HG02642 (cell line): Measurements from ENCODE around the gene KIAA1614.
A peak's percentile ranks its signal among the peaks of the same experiment; 100 is the strongest.

Experiments used
- ATAC-seq: cut with Tn5 transposase; IDR thresholded peaks from one replicate; pipeline ENCODE4 v1.9.1; 2021; ENCODE audit warnings: mild to moderate bottlenecking; ENCODE audit not compliant: unreplicated experiment, poor library complexity

The KIAA1614 gene

DNA sequence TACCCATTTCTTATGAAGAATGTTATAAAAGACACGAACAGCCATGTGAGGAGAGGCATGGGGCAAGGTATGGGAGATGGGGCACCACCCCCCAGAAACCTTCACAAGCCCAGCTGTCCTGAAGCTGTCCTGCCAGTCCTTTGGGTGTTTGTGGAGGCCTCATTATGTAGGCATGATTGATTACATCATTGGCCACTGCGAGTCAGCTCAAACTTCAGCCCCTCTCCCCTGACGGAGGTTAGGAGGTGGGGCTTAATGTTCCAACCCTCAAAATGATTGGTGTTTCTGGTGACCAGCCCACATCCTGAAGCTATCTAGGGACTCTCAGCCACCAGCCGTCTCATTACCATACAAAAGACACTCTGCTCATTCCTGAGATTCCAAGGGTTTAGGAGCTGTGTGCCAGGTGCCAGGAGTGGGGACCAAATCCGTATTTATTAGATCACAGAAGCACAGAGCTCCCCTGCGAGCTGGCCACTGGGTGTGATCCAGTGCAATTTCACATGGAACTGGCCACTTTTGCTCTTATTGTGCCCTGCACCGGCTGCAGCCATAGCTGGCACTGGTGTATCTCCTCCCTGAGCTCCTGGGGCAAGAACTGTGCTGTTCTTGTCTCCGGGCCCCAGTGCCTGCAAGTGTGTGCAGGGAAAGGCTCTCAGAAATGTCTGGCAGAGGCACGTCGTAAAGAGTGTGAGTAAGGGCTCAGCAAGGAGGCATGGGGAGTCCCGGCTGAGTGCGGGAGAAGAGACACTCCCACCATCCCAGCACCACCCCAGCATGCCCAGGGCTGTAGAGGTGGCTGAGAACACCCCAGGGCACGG is 10.5 kb downstream of the KIAA1614 start:
- no peak for ATAC-seq

GRCh38 chr1:180923887-180924286 is 11.2 kb downstream of the KIAA1614 start:
- ATAC-seq: no peak

GRCh38 chr1:180924939-180925338 is 12.2 kb downstream of the KIAA1614 start:
- no peak for ATAC-seq

- no peak for ATAC-seq
These were observed 12.9 kb downstream of the KIAA1614 start for GRCh38 chr1:180925471-180926051.

DNA sequence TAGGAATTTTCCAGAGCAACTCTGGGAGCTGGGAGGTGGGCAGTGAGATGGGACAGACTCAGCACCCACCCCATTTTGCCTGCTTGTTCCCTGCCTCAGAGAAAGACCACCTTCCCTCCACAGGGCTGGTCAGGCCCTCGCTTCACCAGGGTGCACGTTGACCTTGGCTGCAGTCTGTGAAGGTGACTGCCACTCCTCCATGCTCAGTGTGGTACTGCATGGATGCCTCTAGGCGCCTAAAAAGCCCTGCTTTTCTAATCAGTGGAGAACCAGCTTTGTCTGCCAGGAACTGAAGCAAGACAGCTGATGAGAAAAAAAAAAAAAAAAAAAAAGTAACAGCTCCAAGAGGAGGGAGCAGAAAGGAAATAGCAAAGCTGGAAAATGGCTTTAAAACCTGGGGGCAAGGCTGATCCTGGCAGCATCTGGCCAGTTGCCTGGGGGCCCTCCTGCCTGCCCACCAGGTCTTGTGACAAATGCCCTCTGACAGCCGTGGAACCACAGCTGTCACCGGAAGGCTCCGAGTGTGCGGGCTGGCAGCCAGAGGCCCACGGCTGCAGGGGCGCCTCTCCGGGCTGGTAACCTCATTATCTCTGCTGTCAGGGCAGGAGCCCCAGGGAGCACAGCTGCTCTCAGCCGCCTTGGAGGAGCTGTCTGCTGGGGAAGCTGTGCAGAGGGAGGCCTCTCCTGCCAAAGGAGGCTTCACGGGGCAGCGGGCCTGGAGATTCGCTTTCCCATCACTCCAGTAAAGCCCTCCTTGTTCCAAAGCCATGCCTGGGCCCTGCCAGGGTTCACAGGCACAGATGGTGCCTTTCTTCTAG is 13.7 kb downstream of the KIAA1614 start:
- ATAC-seq: no peak

DNA sequence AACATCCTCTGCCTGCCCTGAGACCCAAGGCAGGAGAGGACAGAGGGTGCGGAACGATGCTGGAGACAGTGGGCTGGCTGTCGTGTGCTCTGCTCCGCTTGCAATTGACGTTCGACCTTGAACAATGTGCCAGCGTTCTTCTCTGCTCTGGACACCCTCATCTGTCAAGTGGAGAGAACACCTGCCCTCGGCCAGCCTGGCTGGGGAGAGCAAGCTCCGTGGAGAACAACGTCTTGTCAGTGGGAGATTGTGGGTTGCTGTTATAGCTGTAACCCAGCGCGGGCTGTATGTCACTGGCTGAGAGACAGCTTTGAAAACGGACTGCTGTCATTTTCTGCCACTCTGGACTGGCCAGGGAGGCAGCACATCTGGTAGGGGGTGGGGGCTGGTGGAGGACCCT is 14.7 kb downstream of the KIAA1614 start:
- no peak for ATAC-seq

DNA sequence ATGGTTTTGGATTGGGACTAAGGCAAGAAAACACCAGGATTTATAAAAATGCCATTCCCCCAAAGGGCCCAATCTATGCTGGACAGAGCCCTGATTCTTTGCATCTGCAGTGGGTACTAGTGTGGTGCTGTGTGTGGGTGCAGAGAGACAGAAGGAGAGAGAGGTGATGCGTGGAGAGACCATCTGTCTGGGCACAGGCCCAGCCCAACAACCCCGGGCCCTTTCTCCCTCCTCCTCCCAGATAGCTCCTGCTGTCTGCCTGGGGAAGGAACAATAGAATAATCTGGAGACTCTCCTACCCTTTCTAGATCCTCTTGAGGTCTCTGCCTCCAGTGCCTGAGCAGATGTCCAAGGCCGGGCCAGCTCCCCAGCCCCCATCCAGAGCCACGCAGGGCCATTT is 15.1 kb downstream of the KIAA1614 start:
- ATAC-seq: no peak

- ATAC-seq: no peak
These were observed 15.9 kb downstream of the KIAA1614 start for GRCh38 chr1:180928331-180929230.

GRCh38 chr1:180929389-180929788 is 16.7 kb downstream of the KIAA1614 start:
- ATAC-seq: no peak

DNA sequence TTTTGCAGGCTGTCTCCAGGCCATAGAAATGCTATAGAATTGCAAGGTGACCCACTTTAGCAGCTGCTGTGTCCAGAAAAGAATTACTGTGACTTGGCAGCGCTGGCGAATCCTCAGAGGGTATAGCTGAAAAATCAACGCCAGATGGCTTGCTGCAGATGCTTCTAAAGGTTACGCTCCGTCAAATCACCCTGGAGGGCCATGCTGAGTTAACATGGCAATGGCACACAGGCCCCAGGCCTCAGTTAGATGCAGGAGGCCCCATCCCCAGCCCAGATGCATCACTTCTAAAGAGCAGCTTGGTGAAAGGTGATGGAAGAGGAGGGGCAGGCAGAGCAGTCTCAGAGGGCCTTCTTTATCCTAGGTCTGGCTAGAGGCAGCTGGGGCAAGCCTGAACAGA is 18.0 kb downstream of the KIAA1614 start:
- no peak for ATAC-seq

- ATAC-seq: no peak
These were observed 18.8 kb downstream of the KIAA1614 start for GRCh38 chr1:180931529-180931928.

- ATAC-seq: no peak
These were observed 19.7 kb downstream of the KIAA1614 start for GRCh38 chr1:180932378-180932777.

GRCh38 chr1:180933141-180933540 is 20.4 kb downstream of the KIAA1614 start:
- no peak for ATAC-seq

GRCh38 chr1:180934563-180934962 is 21.9 kb downstream of the KIAA1614 start:
- ATAC-seq: no peak

DNA sequence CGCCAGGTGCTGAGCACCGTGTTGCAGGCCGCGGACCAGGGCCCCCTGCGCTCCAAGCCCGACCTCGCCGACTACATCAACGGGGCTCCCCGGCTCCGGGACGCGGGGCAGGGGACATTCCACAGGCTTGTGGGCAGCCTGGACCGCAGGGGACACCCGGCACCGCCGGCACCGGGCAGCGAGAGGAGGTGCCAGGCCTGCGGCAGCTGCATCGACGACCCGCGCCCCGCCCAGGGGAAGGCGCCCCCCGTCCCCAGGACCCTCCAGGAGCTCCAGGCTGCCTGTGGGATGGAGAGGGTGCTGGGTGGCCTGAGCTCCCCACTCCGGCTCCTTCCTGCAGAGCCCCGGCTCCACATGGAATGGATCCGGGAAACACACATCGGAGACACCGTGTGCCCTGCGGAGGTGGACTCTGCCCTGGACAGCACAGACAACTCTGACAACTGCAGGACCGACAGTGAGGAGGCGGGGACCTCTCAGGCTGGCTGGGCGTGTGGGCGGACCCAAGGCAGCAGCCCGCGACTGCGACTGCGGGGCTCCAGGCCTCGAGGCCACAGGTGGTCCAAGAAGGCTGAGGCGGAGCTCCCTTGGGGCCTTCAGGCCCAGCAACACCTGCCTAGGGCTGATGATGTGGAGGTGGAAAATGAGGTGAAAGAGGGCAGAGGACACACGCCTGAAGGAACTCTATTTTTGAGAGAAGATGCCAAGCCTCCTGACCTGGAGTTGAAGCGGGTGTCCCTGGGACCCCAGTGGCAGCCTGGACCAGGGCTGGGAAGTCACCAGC is 22.8 kb downstream of the KIAA1614 start:
- ATAC-seq: peak; percentile 48

DNA sequence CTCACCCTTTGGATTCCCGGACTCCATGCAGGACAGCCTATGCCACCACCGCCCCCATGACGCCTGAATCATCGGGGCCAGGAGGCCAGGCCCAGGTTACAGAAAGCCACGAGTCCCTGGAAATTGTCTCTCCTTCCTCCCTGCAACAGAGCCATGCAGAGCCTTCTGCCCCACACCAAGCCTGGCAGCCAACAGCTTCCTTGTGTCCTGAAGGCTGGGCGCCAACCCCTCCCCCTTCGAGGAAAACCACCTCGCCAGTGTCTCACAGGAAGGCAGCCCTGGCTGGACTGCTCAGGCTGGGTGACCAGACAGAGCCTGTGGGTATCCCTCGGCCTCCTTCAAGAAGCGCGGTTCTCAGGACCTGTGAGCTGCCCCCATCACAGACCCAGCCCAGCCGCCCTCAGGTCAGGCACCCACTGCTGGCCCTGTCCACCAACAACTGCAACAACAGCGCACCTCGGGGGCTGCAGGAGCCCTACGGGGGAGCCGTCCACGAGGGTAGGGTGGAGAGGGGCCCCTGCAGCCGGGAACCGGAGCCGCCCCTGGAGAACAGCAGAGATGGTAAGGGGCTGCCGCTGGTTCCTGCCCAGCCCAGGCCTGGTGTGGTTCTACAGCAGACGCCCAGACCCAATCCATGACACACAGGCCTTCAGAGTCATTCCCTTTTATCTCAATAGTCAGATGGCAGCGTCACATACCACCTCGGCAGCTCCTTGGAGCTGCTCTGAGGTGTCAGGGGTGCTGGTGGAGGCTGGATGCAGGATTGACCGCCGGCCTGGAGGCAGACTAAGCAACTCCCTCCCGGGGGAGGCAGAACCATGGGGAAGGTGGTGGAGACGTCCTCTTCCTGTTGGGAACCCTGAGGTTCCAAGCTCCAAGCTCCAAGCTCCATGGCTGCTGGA is 23.7 kb downstream of the KIAA1614 start:
- no peak for ATAC-seq

GRCh38 chr1:180937012-180937372 is 24.3 kb downstream of the KIAA1614 start:
- no peak for ATAC-seq

DNA sequence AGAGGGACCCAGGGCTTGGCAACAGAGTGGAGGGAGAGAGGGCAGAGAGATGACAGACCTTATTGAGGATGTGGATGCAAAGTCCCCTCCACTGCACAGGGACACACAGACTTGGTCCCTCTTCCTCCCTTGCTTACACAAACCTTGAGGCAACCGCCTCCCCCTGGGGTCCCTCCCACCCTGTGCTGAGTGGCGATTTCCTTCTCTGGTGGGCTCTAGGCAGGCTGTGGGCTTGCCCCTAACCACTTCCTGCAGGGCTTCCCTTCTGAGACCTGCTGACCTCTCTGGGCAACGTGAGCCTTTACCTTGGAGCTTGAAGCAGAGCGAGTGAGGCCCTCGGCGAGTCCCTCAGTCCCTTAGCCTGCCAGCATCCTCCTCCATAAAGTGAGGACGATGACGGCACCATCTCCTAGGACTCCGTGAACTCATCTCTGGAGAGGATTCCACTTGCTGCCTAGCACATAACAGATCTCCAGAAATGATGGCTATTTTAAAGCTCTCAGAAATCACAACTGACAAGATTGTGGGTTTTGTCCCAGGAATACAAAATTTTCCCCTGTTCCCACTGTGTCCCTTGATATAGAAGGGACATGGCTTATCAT is 25.0 kb downstream of the KIAA1614 start:
- ATAC-seq: no peak
